Stimulated activated CD8-positive, alpha-beta memory T cell treated with anti-CD3 and anti-CD28 coated beads, Interleukin-4, amount 100 ng/mL, for 24 hours (primary cell): Measurements from ENCODE around the gene P2RX4.
"Not testable (repeated sequence)": the region's sequence is repeated elsewhere in the genome, so short reads cannot be mapped to it uniquely, and the experiment has no call there.

Experiments
- DNase-seq: peaks from one replicate; pipeline ENCODE4 v3.0.0-alpha.2; 2020; ENCODE audit warnings: low read depth

The P2RX4 gene

GRCh38 chr12:121278169-121279070, 68.5 kb downstream of the P2RX4 start:
- no peak for DNase-seq

- DNase-seq, result no peak
Observed at GRCh38 chr12:121279071-121279375, 69.1 kb downstream of the P2RX4 start.

GRCh38 chr12:121279507-121279915, 69.6 kb downstream of the P2RX4 start:
- no peak for DNase-seq

GRCh38 chr12:121280531-121280930, 70.6 kb downstream of the P2RX4 start:
- DNase-seq, result not testable (repeated sequence)

- not testable (repeated sequence) for DNase-seq
Observed at GRCh38 chr12:121281116-121281515, 71.2 kb downstream of the P2RX4 start.

- DNase-seq, result no peak
Observed at GRCh38 chr12:121282072-121282742, 72.3 kb downstream of the P2RX4 start.

- not testable (repeated sequence) for DNase-seq
Observed at GRCh38 chr12:121282910-121283309, 73.0 kb downstream of the P2RX4 start.

- DNase-seq, result no peak
Observed at GRCh38 chr12:121283388-121283787, 73.5 kb downstream of the P2RX4 start.
